GM03348 (cell line): Measurements from ENCODE around the gene KIF16B.
"Not testable (repeated sequence)": the region's sequence is repeated elsewhere in the genome, so short reads cannot be mapped to it uniquely, and the experiment has no call there.

Source experiments
- DNase-seq: peaks from one replicate; pipeline ENCODE4 v3.0.0; 2012; ENCODE audit warnings: low spot score

The KIF16B gene

GRCh38 chr20:16260133-16260532, 313.1 kb downstream of the KIF16B start:
- DNase-seq, result not testable (repeated sequence)

GRCh38 chr20:16258766-16259165, 314.5 kb downstream of the KIF16B start:
- no peak for DNase-seq

- no peak for DNase-seq
These were observed 315.3 kb downstream of the KIF16B start for GRCh38 chr20:16257813-16258430.

GRCh38 chr20:16257021-16257420, 316.2 kb downstream of the KIF16B start:
- no peak for DNase-seq

- no peak for DNase-seq
These were observed 326.4 kb downstream of the KIF16B start for GRCh38 chr20:16246870-16247269.

- DNase-seq, result no peak
These were observed 327.0 kb downstream of the KIF16B start for GRCh38 chr20:16246291-16246690.

- DNase-seq, result no peak
These were observed 327.4 kb downstream of the KIF16B start for GRCh38 chr20:16245879-16246278.

- DNase-seq, result no peak
These were observed 328.4 kb downstream of the KIF16B start for GRCh38 chr20:16244892-16245291.

GRCh38 chr20:16243470-16243869, 329.8 kb downstream of the KIF16B start:
- no peak for DNase-seq

- no peak for DNase-seq
These were observed 331.3 kb downstream of the KIF16B start for GRCh38 chr20:16241911-16242310.

GRCh38 chr20:16240355-16240754, 332.9 kb downstream of the KIF16B start:
- DNase-seq, result no peak

GRCh38 chr20:16236589-16237241, 336.5 kb downstream of the KIF16B start:
- no peak for DNase-seq

GRCh38 chr20:16230402-16230801, 342.8 kb downstream of the KIF16B start:
- no peak for DNase-seq

- no peak for DNase-seq
These were observed 343.4 kb downstream of the KIF16B start for GRCh38 chr20:16229813-16230212.

GRCh38 chr20:16228722-16229121, 344.5 kb downstream of the KIF16B start:
- no peak for DNase-seq

- not testable (repeated sequence) for DNase-seq
These were observed 346.3 kb downstream of the KIF16B start for GRCh38 chr20:16226961-16227360.

GRCh38 chr20:16224836-16225235, 348.4 kb downstream of the KIF16B start:
- DNase-seq, result no peak

GRCh38 chr20:16222859-16223411, 350.3 kb downstream of the KIF16B start:
- no peak for DNase-seq
